Transverse colon (tissue), 4 donors: ENCODE measurements around the gene SMAD4. TPM values are rescaled to one million over a fixed set of nuclear protein-coding genes. Genes with fewer than 3 reads are reported as not detected.
"Not testable (repeated sequence)": the region's sequence is repeated elsewhere in the genome, so short reads cannot be mapped to it uniquely, and the experiment has no call there.

Experiments used
- DNase-seq: peaks from one replicate; pipeline ENCODE4 v3.0.0-alpha.2; 2019
- H3K27ac ChIP-seq, 4 donors: fragments of 200-600 bp; sonication (generic); 2 replicates each; pipeline ENCODE4 v1.5.1; 2016 to 2018; ENCODE audit warnings: inconsistent platforms in 4 of 4
- H3K27me3 ChIP-seq: fragments of 200-600 bp; sonication (generic); 2 replicates; pipeline ENCODE4 v1.5.1; 2017; ENCODE audit warnings: inconsistent platforms
- H3K36me3 ChIP-seq, 4 donors: fragments of 200-600 bp; sonication (generic); 2 replicates each; pipeline ENCODE4 v1.5.1; 2017 to 2019; ENCODE audit warnings: inconsistent platforms in 4 of 4
- H3K4me1 ChIP-seq, 4 donors: fragments of 200-600 bp; sonication (generic); 2 replicates each; pipeline ENCODE4 v1.5.1; 2017 to 2020; ENCODE audit warnings: inconsistent platforms in 4 of 4
- H3K4me3 ChIP-seq, 4 donors: fragments of 200-600 bp; sonication (generic); 1 replicate in 1 of 4; 2 replicates in 3 of 4; pipeline versions ENCODE4 v1.5.1 to v1.6.1; 2017 to 2019; ENCODE audit warnings: inconsistent platforms in 4 of 4
- H3K9me3 ChIP-seq, 2 donors: fragments of 200-600 bp; sonication (generic); 2 replicates each; pipeline ENCODE4 v1.5.1; 2017 to 2019; ENCODE audit warnings: inconsistent platforms in 2 of 2
- EP300 ChIP-seq: sonication (generic); formaldehyde crosslinking; IDR thresholded peaks from one replicate; pipeline ENCODE4 v1.6.1; 2017; ENCODE audit warnings: antibody characterized with exemption, low read depth
- POLR2A ChIP-seq: fragments of 450-650 bp; IDR thresholded peaks from one replicate; pipeline ENCODE4 v1.6.1; 2016; ENCODE audit warnings: antibody characterized with exemption, mild to moderate bottlenecking, moderate library complexity
- POLR2AphosphoS5 ChIP-seq, 3 donors: sonication (generic); formaldehyde crosslinking; IDR thresholded peaks; one replicate each; pipeline ENCODE4 v1.6.1; 2016; ENCODE audit warnings: antibody characterized with exemption in 3 of 3
- WGBS, 2 donors: methylation state at CpG; one replicate each; pipeline ENCODE4 v1.1.5; 2018; ENCODE audit warnings: low coverage in 1 of 2; 5-methylcytosine and 5-hydroxymethylcytosine counted together
- in situ Hi-C, 4 donors: fragments of 200-750 bp; cut with MboI; loops; one replicate each; pipeline versions ENCODE4 v1.15.0 to v1.15.1; 2017; ENCODE audit warnings: low sequenced_read_pairs in 3 of 4, low pct_ligation_motif_present in 1 of 4, low pct_unique_long_range_greater_than_20kb in 1 of 4
- intact Hi-C: fragments of 100-400 bp; cut with DNase I; formaldehyde crosslinking; loops from one replicate; pipeline ENCODE4 v1.15.1; 2023; ENCODE audit warnings: low total_unique reads
- total RNA-seq, 4 donors: library from RNA; depleted of rRNA; stranded (reverse); fragments of >200 nt; gene quantifications; one replicate each; pipeline ENCODE4 v1.1.0, GENCODE V29; 2016
- TF ChIP-seq, protein P1 (sequence below), 5 experiments: fragments of 200-600 bp in 3 of 5; fragments of 450-650 bp in 2 of 5; sonication (generic) in 3 of 5; IDR thresholded peaks; 1 replicate in 2 of 5; 2 replicates in 3 of 5; pipeline ENCODE4 v1.5.1; 2016 to 2017; ENCODE audit warnings: antibody characterized with exemption in 5 of 5, inconsistent platforms in 3 of 5, mild to moderate bottlenecking in 2 of 5, moderate library complexity in 1 of 5

The SMAD4 gene
- total RNA-seq, 4 donors from 2014 or later: 77.1 to 172 (median 85.6) TPM

DNA sequence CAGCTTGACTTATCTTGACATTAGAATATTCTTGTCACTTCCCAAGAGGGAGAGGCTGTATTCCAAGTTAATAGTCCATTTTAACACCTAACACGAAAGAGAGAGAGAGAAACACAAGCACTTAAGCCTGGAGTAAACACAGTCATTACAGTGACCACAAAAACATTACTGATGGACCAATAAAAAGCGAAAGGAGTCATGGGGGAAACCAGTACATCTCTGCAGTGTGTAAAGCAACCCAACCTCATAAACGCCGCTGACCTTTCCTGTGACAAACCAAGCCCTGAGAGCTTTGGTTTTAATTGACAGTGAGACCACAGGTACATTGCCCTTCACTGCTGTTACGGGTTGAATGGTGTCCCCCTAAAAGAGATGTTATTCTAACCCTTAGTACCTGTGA is 78.3 kb downstream of the SMAD4 start:
- in situ Hi-C loops (loop anchor here (25.0 kb wide), 1 partner anchor 279 kb away; no protein-coding TSS in a partner anchor), intact Hi-C loops (no loop called here)
- H3K9me3 ChIP-seq: no peaks in the 10 kb centered on the region
- H3K36me3 ChIP-seq: no peaks in the 10 kb centered on the region
- TF ChIP-seq EP300 (no peak), POLR2AphosphoS5 (IDR thresholded peaks at IDR 0.05) (no peak), POLR2A (no peak)
- TF ChIP-seq, protein P1, sequence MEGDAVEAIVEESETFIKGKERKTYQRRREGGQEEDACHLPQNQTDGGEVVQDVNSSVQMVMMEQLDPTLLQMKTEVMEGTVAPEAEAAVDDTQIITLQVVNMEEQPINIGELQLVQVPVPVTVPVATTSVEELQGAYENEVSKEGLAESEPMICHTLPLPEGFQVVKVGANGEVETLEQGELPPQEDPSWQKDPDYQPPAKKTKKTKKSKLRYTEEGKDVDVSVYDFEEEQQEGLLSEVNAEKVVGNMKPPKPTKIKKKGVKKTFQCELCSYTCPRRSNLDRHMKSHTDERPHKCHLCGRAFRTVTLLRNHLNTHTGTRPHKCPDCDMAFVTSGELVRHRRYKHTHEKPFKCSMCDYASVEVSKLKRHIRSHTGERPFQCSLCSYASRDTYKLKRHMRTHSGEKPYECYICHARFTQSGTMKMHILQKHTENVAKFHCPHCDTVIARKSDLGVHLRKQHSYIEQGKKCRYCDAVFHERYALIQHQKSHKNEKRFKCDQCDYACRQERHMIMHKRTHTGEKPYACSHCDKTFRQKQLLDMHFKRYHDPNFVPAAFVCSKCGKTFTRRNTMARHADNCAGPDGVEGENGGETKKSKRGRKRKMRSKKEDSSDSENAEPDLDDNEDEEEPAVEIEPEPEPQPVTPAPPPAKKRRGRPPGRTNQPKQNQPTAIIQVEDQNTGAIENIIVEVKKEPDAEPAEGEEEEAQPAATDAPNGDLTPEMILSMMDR (IDR thresholded peaks at IDR 0.05): no peak
- WGBS, 2 donors: 74 to 83% methylated on average over 2 to 5 of the region's 5 CpGs
- no peak overlapping the region for H3K4me3 ChIP-seq
- no peak overlapping the region for H3K27ac ChIP-seq
- no peaks in the 10 kb centered on the region for H3K27me3 ChIP-seq
- peaks cover 0 to 5% (median 1%) of the 10 kb centered on the region in 4 donors for H3K4me1 ChIP-seq
- DNase-seq: no peak

DNA sequence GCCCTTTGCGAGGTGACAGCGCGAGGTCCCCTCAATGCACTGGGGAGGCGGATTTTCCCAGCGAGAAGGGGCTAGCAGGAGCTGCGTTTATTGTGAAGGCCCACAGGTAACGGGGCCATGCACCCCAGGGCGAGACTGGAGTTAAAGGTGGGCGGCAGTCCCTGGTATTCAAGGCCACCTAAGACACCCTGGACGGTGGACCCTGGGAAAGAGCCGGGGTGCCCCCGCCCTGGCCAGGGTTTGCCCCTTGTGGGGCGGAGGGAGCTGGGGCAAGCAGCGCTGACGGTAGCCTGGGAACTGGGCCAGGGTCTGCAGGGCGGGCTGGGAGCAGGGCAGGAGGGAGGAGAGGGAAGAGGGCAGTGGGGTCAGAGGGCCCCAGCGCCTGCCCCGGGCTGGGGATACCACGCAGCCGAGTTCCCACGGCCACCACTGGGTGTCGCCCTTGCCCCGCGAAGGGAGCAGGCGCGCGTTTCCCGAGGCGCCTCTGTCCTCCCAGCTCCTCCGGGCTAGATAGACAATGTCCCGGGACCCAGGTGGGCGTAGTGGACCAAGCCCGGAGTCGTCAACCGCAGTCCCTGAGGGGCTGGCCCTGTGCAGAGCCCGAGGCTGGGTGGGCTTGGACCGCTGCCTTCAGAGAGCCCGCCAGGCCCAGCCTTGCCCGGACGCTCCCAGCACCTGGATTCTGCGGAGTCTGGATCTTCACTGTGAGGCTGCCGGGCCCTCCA is 80.2 kb downstream of the SMAD4 start:
- TF ChIP-seq, protein P1 (IDR thresholded peaks at IDR 0.05): peak; percentile 81 to 97 (median 95)
- no peak for TF ChIP-seq EP300
- Histone ChIP-seq H3K4me1 (peaks cover 0 to 5% (median 1%) of the 10 kb centered on the region in 4 donors), H3K36me3 (no peaks in the 10 kb centered on the region), H3K27ac (no peak overlapping the region), H3K27me3 (no peaks in the 10 kb centered on the region), H3K9me3 (no peaks in the 10 kb centered on the region), H3K4me3 (peak overlapping the region in 1 of 4 donors; percentile 19)
- DNase-seq: peak; percentile 69
- in situ Hi-C loops (loop anchor here (25.0 kb wide), 1 partner anchor 277 kb away; no protein-coding TSS in a partner anchor), intact Hi-C loops (no loop called here)
- 36% methylated on average over 41 of the region's 42 CpGs; no CpG with 5 or more reads in 1 of the 2 donors for WGBS, 2 donors

DNA sequence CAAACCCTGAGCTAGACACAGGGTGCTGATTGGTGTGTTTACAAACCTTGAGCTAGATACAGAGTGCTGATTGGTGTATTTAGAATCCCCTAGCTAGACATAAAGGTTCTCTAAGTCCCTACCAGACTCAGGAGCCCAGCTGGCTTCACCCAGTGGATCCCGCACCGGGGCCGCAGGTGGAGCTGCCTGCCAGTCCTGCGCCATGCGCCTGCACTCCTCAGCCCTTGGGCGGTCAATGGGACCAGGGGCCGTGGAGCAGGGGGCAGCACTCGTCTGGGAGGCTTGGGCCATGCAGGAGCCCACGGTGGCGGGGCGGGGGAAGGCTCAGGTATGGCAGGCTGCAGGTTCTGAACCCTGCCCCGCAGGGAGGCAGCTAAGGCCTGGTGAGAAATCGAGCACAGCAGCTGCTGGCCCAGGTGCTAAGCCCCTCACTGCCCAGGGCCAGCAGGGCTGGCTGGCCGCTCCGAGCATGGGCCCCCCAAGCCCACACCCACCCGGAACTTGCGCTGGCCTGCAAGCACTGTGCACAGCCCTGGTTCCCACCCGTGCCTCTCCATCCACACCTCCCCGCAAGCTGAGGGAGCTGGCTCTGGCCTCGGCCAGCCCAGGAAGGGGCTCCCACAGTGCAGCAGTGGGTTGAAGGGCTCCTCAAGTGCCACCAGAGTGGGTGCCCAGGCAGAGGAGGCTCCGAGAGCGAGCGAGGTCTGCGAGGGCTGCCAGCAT is 81.8 kb downstream of the SMAD4 start:
- H3K36me3 ChIP-seq, DNase-seq, H3K9me3 ChIP-seq, H3K4me1 ChIP-seq, H3K4me3 ChIP-seq, H3K27me3 ChIP-seq, intact Hi-C loops, H3K27ac ChIP-seq: not testable (repeated sequence)
- in situ Hi-C loops: loop anchor here (25.0 kb wide), 1 partner anchor 276 kb away; no protein-coding TSS in a partner anchor
- 94% methylated on average over 23 of the region's 24 CpGs; no CpG with 5 or more reads in 1 of the 2 donors for WGBS, 2 donors

DNA sequence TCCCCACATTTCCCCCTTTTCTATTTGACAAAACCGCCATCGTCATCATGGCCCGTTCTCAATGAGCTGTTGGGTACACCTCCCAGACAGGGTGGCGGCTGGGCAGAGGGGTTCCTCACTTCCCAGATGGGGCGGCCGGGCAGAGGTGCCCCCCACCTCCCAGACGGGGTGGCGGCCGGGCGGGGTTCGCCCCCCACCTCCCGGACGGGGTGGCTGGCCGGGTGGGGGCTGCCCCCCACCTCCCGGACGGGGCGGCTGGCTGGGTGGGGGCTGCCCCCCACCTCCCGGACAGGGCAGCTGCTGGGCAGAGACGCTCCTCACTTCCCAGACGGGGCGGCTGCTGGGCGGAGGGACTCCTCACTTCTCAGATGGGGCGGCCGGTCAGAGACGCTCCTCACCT is 87.0 kb downstream of the SMAD4 start:
- in situ Hi-C loops: loop anchor here (25.0 kb wide), 1 partner anchor 270 kb away; no protein-coding TSS in a partner anchor
- DNase-seq, H3K4me3 ChIP-seq, H3K27ac ChIP-seq, intact Hi-C loops, H3K27me3 ChIP-seq, H3K36me3 ChIP-seq, H3K4me1 ChIP-seq, H3K9me3 ChIP-seq: not testable (repeated sequence)
- WGBS, 2 donors: 97% methylated on average over 14 of the region's 25 CpGs; no CpG with 5 or more reads in 1 of the 2 donors

DNA sequence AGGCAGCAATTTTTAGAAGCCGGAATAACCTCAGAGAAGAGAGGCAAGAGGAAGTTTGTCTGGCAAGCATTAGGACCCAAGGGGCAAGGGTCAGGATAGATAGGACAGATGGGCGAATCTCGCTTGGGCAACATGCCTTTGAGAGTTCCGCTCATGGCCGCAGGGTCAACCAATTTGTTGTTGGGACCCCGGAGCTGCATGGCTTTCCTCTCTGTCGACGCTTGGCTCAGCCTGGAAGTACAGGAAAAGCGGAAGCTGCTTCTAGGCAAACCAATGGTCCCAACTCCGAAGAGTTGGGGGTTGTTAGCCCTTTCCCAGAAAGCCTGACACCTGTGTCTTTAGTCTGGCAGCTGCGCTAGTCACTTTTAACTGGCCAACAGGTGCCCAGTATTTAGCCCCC is 89.5 kb downstream of the SMAD4 start:
- H3K4me3 ChIP-seq, H3K27ac ChIP-seq, H3K9me3 ChIP-seq, H3K27me3 ChIP-seq, DNase-seq, intact Hi-C loops, H3K36me3 ChIP-seq, H3K4me1 ChIP-seq: not testable (repeated sequence)
- in situ Hi-C loops: loop anchor here (25.0 kb wide), 1 partner anchor 268 kb away; no protein-coding TSS in a partner anchor
- WGBS, 2 donors: 97 to 100% methylated on average over 1 to 11 of the region's 11 CpGs

DNA sequence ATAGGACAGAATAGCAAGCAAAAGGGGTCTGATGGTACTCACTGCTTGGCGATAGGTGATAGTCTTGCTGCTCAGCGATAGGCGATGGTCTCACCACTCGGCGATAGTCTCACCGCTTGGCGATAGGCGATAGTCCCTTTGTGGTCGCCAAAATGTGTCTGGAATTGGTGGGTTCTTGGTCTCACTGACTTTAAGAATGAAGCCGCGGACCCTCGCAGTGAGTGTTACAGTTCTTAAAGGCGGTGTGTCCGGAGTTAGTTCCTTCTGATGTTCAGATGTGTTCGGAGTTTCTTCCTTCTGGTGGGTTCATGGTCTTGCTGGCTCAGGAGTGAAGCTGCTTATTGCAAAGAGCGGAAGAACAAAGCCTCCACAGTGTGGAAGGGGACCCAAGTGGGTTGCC is 90.0 kb downstream of the SMAD4 start:
- H3K4me1 ChIP-seq, H3K36me3 ChIP-seq, H3K4me3 ChIP-seq, H3K27ac ChIP-seq, intact Hi-C loops, DNase-seq, H3K27me3 ChIP-seq, H3K9me3 ChIP-seq: not testable (repeated sequence)
- in situ Hi-C loops: loop anchor here (25.0 kb wide), 1 partner anchor 267 kb away; no protein-coding TSS in a partner anchor
- 95 to 98% methylated on average over 4 to 16 of the region's 16 CpGs for WGBS, 2 donors
